NCI-H2029 (cell line): ENCODE results near the gene OR51I2.

Experiments
- DNase-seq: peaks from one replicate; lab custom pipeline; 2025; lab: John Stamatoyannopoulos, UW

The OR51I2 gene, protein sequence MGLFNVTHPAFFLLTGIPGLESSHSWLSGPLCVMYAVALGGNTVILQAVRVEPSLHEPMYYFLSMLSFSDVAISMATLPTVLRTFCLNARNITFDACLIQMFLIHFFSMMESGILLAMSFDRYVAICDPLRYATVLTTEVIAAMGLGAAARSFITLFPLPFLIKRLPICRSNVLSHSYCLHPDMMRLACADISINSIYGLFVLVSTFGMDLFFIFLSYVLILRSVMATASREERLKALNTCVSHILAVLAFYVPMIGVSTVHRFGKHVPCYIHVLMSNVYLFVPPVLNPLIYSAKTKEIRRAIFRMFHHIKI

DNA sequence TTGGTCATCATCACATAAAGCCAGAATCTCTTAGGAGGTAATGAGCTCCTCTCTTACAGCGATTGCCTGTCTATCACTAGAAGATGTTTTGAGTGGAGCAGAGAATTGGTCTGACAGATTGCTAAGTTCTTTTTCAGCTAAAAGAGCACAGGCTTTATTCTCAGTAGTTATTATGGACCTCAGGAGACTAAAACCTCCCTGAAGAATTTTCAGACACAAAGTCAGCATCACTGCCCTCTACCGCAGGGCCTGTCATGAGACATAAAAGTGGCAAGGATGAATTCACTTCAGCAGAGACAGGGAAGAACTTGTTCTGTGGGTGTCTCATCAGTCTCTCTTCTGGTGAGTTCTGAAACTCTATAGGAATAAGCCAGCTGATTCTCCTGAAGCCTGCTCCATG, at the start of gene OR51I2:
TSS of gene OR51I2 (plus strand) at position 301 of the 400 bp plus-strand sequence. CDS start 4,166 bp downstream, outside the sequence.
- no peak for DNase-seq

DNA sequence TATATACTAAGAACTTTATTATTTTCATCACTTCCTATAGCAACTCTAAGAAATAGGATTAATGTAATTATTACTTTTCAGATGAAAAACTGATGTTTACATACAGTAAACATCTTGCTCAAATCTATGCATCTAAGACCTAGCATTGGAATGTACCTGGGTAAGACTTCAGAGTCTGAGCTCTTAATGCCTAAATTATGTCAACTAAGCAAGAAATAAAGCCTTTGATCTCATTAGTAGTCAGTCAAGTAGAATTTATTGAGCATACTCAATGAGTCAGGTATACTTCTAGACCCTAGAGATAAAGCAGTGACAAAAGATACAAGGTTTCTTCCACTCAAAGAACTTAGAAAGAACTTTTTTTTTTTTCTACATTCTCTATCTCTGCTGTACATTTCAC, 44.0 kb upstream of the OR51I2 start:
- no peak for DNase-seq

DNA sequence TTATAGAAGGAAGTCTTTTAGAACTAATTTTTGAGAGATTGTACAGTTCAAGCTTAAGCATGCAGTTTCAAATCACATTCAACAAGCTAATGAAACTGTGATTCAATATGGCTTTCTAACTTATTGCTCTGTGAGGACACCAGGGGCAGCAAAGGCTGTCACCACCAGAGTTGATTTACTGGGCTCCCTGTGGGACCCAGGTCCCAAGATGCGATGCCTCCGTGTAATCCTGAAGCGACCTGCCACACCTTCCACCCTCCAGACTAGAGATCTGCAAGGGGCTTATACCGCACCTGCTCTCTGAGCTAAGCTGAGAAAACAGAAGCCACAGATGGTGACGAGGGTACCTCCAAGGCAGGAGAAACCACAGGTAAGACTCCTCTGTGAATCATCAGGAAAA, 28.1 kb upstream of the OR51I2 start:
- DNase-seq, result no peak

DNA sequence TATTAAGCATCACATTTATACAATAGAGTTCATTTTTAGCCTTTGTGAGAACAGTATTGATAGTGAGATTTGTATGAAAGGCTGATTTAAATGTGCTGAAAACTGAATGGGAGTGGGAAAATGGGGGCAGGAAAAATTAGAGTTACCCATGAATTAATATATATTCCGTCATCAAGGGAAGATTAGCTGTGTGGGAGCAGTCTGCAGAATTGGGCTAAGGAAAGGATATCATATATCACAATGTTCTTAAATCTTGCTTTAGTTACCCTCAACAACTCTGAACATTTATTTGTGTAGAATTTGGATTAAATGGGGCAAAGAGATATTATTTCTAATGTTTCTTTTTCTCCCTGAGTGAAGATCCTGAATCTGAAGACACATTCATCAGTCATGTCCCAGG, 27.3 kb upstream of the OR51I2 start, which contains the start of gene OR51Q1:
TSS of gene OR51Q1 (plus strand) at position 301 of the 400 bp plus-strand sequence. CDS start at position 391, 90 bp downstream.
- no peak for DNase-seq

DNA sequence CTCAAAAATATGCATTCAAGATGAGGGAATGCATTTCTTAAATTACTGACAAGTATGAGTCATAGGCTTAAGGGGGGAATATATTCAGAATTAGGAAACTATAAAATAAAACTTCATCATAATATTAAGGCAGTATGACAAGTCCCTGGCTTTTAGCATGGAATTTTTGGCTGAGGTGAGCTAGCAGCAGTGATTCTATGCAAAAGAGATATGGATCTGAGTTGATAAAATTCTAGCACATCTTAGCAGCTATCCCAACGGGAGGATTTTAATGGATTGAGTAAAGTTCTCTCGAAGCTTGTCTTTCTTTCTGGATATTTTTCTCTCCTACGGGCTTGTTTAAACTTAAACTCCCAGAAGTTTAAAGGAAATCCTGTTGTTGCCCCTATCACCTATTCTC, 26.0 kb upstream of the OR51I2 start:
- no peak for DNase-seq

DNA sequence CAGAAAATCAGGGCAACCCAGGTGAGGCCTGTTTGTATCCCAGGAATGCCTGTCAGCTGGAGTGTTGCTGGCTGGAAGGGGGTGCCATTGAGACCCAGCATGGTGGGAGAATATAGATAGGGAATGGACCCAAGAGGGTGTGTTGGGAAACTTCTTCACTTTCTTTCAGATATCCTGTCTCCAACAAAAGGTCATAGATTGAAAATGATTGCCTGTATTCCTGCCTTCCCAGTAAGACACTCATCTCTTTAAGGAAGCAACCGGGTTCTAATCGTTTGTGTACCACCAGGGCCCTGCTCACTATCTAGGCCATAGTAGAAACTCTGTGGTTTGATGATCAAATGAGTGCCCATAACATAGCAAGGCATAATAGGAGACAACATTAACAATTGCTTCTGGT, 7.7 kb upstream of the OR51I2 start, which contains the start of gene OR51I1:
TSS of gene OR51I1 (minus strand) at position 101 of the 400 bp plus-strand sequence. CDS start at position 101, 0 bp downstream.
- DNase-seq, result no peak

DNA sequence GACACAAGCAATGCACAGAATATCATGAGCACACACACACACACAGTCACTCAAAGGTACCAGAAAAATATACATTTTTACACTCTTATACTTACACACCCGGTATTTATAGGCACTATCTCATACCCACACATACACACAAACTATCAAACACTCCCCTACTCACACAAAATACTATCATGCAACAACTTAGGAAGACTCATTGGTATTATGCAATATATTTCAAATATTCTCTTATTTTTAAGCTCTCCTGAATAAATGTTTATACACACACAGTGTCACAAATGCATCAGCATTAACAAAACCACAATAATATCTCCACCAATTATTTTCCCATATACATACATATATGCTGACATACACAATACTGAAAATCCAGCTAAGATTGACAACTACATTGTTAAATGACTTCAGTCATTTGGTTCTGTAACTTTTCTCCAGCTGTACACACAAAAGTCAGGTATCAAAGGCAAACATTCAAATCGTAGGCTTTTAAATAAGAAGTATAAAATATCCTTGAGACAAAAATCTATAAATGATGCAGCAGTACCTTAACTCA, 5.2 kb upstream of the OR51I2 start:
- no peak for DNase-seq

DNA sequence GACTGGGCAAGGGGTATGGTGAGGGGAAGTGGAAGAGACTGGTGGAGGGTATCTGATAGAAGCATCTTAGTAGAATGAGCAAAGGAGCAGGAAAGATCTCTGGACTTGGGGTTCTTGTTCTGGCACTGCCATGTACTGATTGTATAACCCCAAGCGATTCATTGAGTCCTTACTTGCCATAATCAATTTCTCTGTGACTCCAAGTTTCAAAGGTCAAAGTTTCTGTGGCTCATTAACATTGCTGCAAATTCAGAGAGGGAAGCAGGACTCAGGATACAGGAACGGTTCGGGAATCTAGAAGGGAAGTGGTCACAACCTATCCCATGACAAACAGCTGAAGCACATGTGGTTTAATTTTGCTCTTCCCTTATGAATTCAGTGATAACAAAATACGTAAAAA, 309 bp downstream of the OR51I2 start:
- DNase-seq, result no peak

DNA sequence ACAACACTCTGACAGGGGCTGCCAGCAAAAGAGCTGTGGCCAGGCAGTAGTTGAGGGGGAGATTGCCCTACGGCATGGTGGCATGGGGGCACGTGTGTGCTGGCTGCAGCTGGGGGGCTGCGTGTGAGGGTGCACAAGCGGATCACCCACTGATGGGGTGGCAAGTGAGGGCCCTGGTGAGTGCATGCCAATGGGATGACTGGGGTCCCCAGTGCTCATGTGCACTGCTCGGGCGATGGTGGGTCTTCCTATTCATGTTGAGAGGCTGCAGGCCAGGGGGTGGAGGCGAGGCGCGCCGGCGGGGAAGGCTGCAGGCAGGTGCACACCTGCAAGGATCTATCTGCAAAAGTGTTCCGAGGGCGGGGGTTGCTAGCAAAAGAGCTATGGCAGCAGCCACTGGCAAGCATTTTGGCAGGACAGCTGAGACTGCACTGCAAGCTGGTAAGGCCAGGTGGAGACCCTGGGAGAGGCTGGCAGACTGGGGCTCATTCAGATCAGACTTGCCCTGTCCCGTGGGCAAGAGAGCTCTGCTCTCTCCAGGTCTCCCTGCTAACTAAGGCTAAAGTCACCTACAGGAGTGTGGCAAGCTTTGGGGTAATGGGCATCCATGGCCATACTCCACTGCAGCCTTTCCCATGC, 12.0 kb downstream of the OR51I2 start:
- no peak for DNase-seq

DNA sequence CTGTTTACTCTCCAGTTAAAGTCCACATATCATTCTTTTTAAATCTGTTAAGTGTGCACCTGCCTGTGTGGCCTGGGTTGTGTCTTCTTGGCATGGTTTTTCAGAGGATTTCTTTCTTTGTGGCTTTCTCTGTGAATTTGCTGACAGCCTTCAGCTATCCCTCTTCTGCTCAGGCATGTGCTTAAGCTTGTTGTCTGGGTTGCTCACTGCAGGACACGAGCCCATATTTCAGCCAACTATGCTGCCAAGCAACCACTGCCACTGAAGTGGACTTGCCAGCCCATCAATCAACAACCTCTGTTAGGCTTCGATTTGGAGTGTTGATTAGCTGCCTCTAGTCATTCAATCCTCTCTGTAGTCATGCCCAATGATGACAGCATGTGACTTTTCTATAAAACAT, 18.4 kb downstream of the OR51I2 start:
- no peak for DNase-seq

DNA sequence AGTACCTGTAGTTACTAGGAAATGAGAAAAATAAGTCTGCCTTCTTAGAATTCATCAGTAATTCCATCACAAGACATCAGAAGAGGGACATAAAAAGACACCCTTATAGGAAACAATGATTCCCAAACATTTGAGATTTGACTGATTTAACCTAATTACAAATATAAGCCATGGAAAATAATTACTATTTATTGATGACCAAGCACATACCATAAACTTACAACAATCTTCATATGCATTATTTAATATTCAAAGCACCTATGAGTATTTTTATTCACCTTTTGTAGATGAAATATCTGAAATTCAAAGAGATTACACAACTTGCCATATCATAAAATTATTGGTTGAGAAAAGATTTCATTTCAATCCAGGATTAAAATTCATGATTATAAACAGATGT, 24.8 kb downstream of the OR51I2 start:
- no peak for DNase-seq

DNA sequence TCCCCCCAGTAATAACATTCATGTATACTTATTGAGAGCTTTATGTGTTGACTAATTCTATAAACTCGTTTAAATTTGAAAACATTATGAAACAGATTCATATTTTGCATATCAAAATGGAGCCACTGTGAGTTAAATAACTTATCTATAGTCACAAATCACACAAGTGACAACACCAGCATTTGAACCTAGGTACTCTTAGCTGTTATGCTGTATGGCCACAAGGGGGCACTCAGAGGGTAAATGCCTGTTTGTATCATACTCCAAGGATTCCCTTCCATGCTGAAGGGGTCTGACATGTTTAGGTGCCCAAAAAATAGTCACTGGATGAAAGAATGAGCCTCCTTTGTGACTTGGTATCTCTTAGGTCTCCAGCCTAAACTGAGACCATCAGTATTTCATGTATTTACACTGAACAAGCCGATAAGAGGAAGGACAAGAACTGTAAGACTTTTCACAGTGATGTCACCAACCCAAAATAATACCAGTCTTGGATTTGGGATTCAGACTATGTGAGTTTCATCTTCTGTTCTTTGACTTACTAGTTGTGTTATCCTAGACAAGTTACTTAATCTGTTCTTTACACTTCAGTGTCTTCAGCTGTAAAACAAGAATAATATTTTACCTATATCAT, 27.2 kb downstream of the OR51I2 start:
- no peak for DNase-seq

DNA sequence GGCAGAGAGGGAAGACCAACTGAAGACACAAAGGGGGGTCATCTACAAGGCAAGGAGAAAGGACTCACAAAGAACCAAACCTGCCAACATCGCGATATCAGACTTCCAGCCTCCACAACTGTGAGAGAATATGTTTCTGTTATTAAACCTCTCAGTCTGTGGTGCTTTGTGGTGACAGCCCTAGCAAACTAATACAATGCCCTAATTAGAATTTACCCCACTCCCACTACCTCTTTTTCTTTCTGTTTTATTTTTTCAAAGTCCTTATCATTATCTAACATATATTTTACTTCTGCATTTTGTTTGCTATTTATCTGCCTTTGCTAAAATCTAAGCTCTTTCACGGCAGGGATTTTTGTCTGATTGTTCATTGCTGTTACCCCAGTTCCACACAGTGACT, 36.9 kb downstream of the OR51I2 start:
- DNase-seq, result no peak

DNA sequence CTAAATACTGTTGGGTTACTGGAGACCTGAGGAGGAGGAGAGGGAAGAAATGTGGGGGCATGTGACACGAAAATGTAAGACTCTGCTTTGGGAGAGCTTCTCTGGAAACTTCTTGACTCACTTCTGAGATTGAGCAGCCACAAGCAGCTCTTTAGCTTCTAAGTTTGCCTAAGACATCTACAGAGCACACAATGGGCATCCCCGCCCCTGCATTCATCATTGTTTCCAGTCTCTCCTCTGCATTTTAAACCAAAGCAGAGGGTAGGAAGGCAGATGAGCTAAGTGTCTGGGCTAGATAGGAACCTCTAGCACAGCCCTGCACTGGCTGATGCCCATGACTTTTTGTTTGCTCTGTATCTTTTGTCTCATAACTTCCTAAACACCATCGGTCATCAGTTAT, 37.3 kb downstream of the OR51I2 start:
- DNase-seq, result no peak

DNA sequence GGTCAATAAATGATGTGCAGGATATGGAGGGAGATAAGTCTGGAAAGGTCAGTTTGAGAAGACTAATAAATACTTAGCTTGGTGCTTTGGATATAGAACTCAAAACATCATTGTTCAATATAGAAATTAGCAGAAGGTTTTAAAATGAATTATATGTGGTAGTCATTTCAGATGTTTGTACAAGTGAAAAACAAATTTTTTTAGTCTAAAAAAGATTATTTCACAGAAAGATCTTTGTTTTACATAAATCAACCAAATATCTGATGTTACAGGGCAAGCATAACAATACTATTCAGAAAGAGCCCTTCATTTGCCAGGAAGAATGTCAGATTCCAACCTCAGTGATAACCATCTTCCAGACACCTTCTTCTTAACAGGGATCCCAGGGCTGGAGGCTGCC, 39.3 kb downstream of the OR51I2 start, which contains the start of gene OR52D1:
TSS of gene OR52D1 (plus strand) at position 301 of the 400 bp plus-strand sequence. CDS start at position 323, 22 bp downstream.
- DNase-seq, result no peak

DNA sequence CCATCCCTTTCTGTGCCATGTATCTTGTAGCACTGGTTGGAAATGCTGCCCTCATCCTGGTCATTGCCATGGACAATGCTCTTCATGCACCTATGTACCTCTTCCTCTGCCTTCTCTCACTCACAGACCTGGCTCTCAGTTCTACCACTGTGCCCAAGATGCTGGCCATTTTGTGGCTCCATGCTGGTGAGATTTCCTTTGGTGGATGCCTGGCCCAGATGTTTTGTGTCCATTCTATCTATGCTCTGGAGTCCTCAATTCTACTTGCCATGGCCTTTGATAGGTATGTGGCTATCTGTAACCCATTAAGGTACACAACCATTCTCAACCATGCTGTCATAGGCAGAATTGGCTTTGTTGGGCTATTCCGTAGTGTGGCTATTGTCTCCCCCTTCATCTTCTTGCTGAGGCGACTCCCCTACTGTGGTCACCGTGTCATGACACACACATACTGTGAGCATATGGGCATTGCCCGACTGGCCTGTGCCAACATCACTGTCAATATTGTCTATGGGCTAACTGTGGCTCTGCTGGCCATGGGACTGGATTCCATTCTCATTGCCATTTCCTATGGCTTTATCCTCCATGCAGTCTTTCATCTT, 39.8 kb downstream of the OR51I2 start:
- no peak for DNase-seq

DNA sequence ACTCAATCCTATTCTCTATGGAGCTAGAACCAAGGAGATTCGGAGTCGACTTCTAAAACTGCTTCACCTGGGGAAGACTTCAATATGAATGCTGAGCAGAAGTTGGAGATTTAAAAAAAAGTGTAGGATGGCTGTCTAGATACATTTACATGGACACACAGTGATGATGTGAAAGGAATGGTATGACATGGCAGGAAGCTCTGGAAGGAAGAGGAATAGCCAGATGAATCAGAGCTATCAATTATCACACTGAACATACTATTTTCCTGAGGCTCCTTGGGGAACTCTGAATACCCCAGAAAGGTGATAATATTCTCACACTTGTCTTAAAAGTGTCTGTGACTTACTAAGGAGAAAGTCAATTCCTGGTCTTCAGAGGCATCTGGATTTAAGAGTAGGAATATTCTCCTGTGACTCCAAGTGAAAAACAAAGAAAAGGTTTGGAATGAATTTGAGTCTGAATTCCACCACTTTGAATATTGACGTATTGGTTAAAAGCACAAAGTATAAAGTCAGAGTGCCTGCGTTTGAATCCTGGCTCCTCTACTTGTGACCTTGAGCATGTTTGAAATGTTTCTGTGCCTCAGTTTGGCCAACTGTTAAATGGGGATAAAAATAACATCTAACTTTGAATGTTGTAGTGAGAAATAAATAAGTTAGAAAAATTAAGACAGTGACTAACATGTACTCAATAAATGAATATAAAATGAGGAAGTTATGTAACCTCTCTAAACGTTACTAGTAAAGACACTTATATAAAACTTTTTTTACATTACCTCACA, 40.6 kb downstream of the OR51I2 start:
- DNase-seq, result no peak

DNA sequence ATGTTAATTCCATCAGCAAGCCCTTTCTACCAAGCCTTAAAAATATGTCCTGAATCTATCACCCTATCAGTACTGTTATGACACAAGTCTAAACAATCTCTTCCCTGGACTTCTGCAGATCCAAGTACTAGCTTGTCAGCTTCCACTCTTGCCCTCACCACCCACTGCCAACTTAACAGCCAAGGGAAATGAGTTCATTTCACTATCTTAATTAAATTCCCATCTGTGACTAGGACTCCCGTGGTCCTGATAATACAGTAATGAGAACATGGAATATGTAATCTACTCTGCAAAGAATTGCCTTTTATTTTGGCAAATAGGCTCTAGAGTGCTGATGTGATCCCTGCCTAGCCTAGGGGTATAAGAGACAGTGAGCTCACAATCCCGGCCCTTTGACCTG, 50.5 kb downstream of the OR51I2 start:
- no peak for DNase-seq

DNA sequence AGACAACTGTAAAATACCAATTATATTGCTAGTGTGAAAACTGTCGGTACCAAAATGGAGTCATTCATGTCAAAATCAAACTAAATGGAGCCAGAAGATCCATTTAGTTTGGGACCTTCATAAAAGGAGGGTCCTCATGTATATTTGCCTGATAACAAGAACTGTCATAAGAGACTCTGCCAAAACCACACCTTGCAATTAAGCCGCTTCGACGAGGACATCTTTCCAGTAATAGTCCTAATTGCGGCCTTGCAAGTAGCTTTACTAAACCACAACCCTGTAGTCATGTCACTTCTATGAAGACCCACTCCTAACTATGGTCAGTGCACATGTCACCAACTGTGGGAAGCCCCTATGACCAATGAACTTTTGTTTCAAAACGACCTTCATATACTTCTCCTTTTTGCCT, 51.3 kb downstream of the OR51I2 start:
- DNase-seq, result no peak

DNA sequence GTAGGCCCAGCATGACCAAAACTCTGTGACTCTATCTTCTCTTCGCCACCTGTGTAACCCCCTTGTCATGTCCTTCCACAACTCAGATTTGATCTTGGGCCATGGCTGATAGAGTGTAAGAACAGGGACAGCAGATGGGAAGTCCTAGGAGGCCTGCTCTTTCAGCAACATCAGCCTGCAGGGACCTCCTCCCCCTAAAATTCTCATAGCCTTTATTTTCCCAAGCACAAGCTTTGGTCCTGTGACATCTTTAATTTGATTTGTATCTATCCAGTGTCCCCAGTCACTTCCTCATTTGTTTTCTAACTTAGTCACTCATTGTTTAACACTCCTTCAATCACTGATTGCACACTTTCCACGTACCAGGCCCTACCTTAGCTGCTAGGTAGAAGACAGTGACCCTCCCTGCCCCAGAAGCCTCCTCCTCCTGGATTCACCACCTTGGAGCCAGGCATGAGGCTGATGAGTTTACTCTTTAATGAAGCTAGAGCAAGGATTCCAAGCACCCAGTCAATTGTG, 55.3 kb downstream of the OR51I2 start:
- no peak for DNase-seq

DNA sequence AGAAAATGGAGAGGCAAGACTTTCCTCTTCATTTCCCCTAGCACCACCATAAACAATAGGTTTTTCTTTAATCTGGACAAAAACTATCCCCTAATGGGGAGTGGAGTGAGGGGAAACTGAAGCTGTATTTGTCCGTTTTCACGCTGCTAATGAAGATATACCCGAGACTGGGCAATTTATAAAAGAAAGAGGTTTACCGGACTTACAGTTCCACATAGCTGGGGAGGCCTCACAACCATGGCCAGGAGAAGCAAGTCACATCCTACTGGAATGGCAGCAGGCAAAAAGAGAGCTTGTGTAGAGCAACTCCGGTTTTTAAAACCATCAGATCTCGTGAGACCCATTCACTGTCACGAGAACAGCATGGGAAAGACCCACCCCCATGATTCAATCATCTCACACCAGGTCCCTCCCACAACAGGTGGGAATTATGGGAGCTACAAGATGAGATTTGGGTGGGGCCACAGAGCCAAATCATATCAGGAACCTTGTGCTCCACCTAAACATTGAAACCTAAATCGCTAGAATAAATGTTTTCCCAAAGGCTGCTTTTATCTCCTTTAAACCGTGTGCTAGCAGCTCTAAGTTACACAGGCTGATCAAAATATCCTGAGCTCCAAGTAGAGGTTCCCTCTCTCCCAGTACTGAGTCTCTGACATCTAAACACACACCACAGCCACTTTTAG, 56.4 kb downstream of the OR51I2 start:
- no peak for DNase-seq
